Measurements from ENCODE around the gene ST6GALNAC1. TPM values are rescaled to one million over a fixed set of nuclear protein-coding genes. Genes with fewer than 3 reads are reported as not detected.

The ST6GALNAC1 gene
- total and polyA plus RNA-seq, 2 of the 4 experiments (the other 2 are of a cell fraction): not detected

- H3K23ac ChIP-seq (ENCODE audit: low read depth, low read length): no peak overlapping the region
- intact Hi-C loops (cut with micrococcal nuclease) (no loop called here), dilution Hi-C loops (cut with HindIII; ENCODE audit: low sequenced_read_pairs, unreplicated experiment) (no loop called here), in situ Hi-C loops (cut with MboI; ENCODE audit: low sequenced_read_pairs) (no loop called here)
- H4K8ac ChIP-seq (ENCODE audit: low read depth in 2 of 2, low read length in 2 of 2): no peak overlapping the region
- no peak overlapping the region for H3K27ac ChIP-seq (ENCODE audit: insufficient read depth, low read length)
- no peaks in the 10 kb centered on the region for H3K9me1 ChIP-seq (ENCODE audit: insufficient read depth, low read length)
- H3K56ac ChIP-seq (ENCODE audit: extremely low read depth, insufficient read depth, low read length): no peak overlapping the region
- H3K9me3 ChIP-seq (ENCODE audit: control insufficient read depth, insufficient read depth, low read length): peaks cover 7% of the 10 kb centered on the region
- H3K27me3 ChIP-seq (ENCODE audit: control insufficient read depth, insufficient read depth, low read length): peaks cover 8% of the 10 kb centered on the region
- no peak overlapping the region for H3K4me2 ChIP-seq (ENCODE audit: low read depth, low read length)
- POLR2A ChIA-PET (ENCODE audit: unreplicated experiment): interaction anchor here (0.7 kb wide), 1 partner anchor 301 kb away, joined by 4 read pairs; no protein-coding TSS in a partner anchor
- no peak overlapping the region for H3K14ac ChIP-seq (replicated peaks; ENCODE audit: low read depth, low read length)
- no peaks in the 10 kb centered on the region for H3K36me3 ChIP-seq (ENCODE audit: control insufficient read depth, insufficient read depth, low read length)
- no peak overlapping the region for H4K91ac ChIP-seq (ENCODE audit: insufficient read depth, low read depth, low read length)
- H2AFZ ChIP-seq (replicated peaks; ENCODE audit: low read length, poor library complexity): no peak overlapping the region
- WGBS, 2 experiments (ENCODE audit: extremely low coverage in 2 of 2, insufficient read length in 1 of 2): no CpG with 5 or more reads among the region's 5 CpGs
- no peak overlapping the region for H2BK120ac ChIP-seq (ENCODE audit: low read depth, low read length)
- H2AK5ac ChIP-seq (ENCODE audit: low read depth, low read length): no peak overlapping the region
- DNase-seq (no peak), ATAC-seq (ENCODE audit: low read depth) (no peak)
- no peak overlapping the region for H3K18ac ChIP-seq (ENCODE audit: low read depth, low read length)
- H4K5ac ChIP-seq (ENCODE audit: low read depth, low read length): no peak overlapping the region
- H3K9ac ChIP-seq (ENCODE audit: low read depth, low read length): no peak overlapping the region
- no peak overlapping the region for H2BK15ac ChIP-seq (ENCODE audit: low read depth, low read length)
- no peak overlapping the region for H2BK5ac ChIP-seq (ENCODE audit: low read depth, low read length, poor library complexity, severe bottlenecking)
- no peak overlapping the region for H2BK20ac ChIP-seq (ENCODE audit: low read depth, low read length)
- CTCF ChIA-PET: no interaction called here
- H3K4me1 ChIP-seq (ENCODE audit: control insufficient read depth, insufficient read depth, low read length): no peaks in the 10 kb centered on the region
- no peaks in the 10 kb centered on the region for H3K79me1 ChIP-seq (ENCODE audit: low read depth in 1 of 2, low read length in 2 of 2)
- H3K4ac ChIP-seq (ENCODE audit: low read depth, low read length): no peak overlapping the region
- no TSS peak for BruUV-seq (replicated peaks)
- TF ChIP-seq SMC3 (IDR thresholded peaks at IDR 0.05; ENCODE audit: low read depth, low read length) (no peak), BHLHE40 (IDR thresholded peaks at IDR 0.05; ENCODE audit: low read depth, low read length) (no peak), FOS (IDR thresholded peaks at IDR 0.05; ENCODE audit: low read depth, low read length) (no peak), POLR2A (IDR thresholded peaks at IDR 0.05; ENCODE audit: low read depth, low read length) (no peak), RFX5 (IDR thresholded peaks at IDR 0.05; ENCODE audit: low read depth, low read length) (no peak)
- H4K20me1 ChIP-seq (ENCODE audit: insufficient read depth, low read length): no peaks in the 10 kb centered on the region
- no peak overlapping the region for H3K4me3 ChIP-seq (ENCODE audit: insufficient read depth, low read depth, low read length)
- no peak overlapping the region for H2AK9ac ChIP-seq (replicated peaks; ENCODE audit: low read depth, low read length, poor library complexity)
Measured at GRCh38 chr17:76650504-76650903, 6.9 kb upstream of the ST6GALNAC1 start.
